ENCODE results near the gene HOXB13. TPM values are rescaled to one million over a fixed set of nuclear protein-coding genes. Genes with fewer than 3 reads are reported as not detected.
A peak's percentile ranks its signal among the peaks of the same experiment; 100 is the strongest.

Gene HOXB13
- total RNA-seq, 1 donor from 2014 or later: 26.8 TPM

- DNase-seq (ENCODE audit: low spot score in 2 of 2, unreplicated experiment in 2 of 2): no peak
- Mint-ChIP-seq H3K4me3 (no peak overlapping the region), H3K4me1 (peaks cover 10% of the 10 kb centered on the region), H3K27ac (no peak overlapping the region), H3K27me3 (ENCODE audit: low read depth) (peaks cover 73% of the 10 kb centered on the region), H3K36me3 (no peaks in the 10 kb centered on the region), H3K9me3 (no peaks in the 10 kb centered on the region)
- TF ChIP-seq CTCF (IDR thresholded peaks at IDR 0.05; ENCODE audit: unreplicated experiment): no peak
These were observed 17.4 kb downstream of the HOXB13 start for GRCh38 chr17:48711128-48711527.

GRCh38 chr17:48704361-48705248 is 23.9 kb downstream of the HOXB13 start:
- TF ChIP-seq CTCF (IDR thresholded peaks at IDR 0.05; ENCODE audit: unreplicated experiment): no peak
- Mint-ChIP-seq H3K4me3 (no peak overlapping the region), H3K4me1 (peaks cover 4% of the 10 kb centered on the region), H3K36me3 (no peaks in the 10 kb centered on the region), H3K27ac (peak overlapping the region; percentile 88), H3K9me3 (no peaks in the 10 kb centered on the region), H3K27me3 (ENCODE audit: low read depth) (peaks cover 65% of the 10 kb centered on the region)
- no peak for DNase-seq (ENCODE audit: low spot score in 2 of 2, unreplicated experiment in 2 of 2)

GRCh38 chr17:48701864-48702532 is 26.6 kb downstream of the HOXB13 start:
- H3K4me3 Mint-ChIP-seq: no peak overlapping the region
- DNase-seq (ENCODE audit: low spot score in 2 of 2, unreplicated experiment in 2 of 2): no peak
- no peak overlapping the region for H3K27ac Mint-ChIP-seq
- TF ChIP-seq CTCF (IDR thresholded peaks at IDR 0.05; ENCODE audit: unreplicated experiment): no peak
- H3K27me3 Mint-ChIP-seq (ENCODE audit: low read depth): peaks cover 50% of the 10 kb centered on the region
- H3K36me3 Mint-ChIP-seq: no peaks in the 10 kb centered on the region
- H3K4me1 Mint-ChIP-seq: peaks cover 4% of the 10 kb centered on the region
- no peaks in the 10 kb centered on the region for H3K9me3 Mint-ChIP-seq

- Mint-ChIP-seq H3K4me1 (no peaks in the 10 kb centered on the region), H3K27me3 (ENCODE audit: low read depth) (peaks cover 15% of the 10 kb centered on the region), H3K36me3 (no peaks in the 10 kb centered on the region), H3K9me3 (no peaks in the 10 kb centered on the region), H3K4me3 (no peak overlapping the region), H3K27ac (no peak overlapping the region)
- DNase-seq (ENCODE audit: low spot score in 2 of 2, unreplicated experiment in 2 of 2): no peak
- TF ChIP-seq CTCF (IDR thresholded peaks at IDR 0.05; ENCODE audit: unreplicated experiment): no peak
These were observed 35.4 kb downstream of the HOXB13 start for GRCh38 chr17:48693178-48693577.

- Mint-ChIP-seq H3K36me3 (no peaks in the 10 kb centered on the region), H3K4me3 (no peak overlapping the region), H3K4me1 (no peaks in the 10 kb centered on the region), H3K27me3 (ENCODE audit: low read depth) (peaks cover 12% of the 10 kb centered on the region), H3K27ac (no peak overlapping the region), H3K9me3 (no peaks in the 10 kb centered on the region)
- DNase-seq (ENCODE audit: low spot score in 2 of 2, unreplicated experiment in 2 of 2): no peak
- no peak for TF ChIP-seq CTCF (IDR thresholded peaks at IDR 0.05; ENCODE audit: unreplicated experiment)
These were observed 36.5 kb downstream of the HOXB13 start for GRCh38 chr17:48692049-48692448.
